ENCODE results near the gene MED4.

DNA sequence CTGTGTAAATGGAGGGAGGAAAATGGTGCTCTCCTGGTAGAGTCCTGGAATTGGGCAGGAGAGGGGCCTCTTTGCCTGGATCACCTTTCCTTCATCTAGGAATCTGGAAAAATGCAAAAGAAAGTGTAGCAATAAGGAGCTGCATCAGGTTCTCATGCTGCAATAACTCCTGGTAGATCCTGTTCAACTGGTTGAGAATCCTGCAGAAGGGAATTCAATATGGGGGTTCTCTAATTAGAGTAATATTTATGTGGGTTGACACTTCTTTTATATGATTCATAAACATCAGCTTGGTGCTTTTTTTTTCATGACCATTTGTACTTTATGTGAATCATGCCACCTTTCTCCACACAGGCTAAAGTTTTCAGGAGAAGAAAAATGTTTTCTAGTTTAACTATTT lies 66.8 kb downstream of the MED4 start:
- TF ChIP-seq, protein P1, sequence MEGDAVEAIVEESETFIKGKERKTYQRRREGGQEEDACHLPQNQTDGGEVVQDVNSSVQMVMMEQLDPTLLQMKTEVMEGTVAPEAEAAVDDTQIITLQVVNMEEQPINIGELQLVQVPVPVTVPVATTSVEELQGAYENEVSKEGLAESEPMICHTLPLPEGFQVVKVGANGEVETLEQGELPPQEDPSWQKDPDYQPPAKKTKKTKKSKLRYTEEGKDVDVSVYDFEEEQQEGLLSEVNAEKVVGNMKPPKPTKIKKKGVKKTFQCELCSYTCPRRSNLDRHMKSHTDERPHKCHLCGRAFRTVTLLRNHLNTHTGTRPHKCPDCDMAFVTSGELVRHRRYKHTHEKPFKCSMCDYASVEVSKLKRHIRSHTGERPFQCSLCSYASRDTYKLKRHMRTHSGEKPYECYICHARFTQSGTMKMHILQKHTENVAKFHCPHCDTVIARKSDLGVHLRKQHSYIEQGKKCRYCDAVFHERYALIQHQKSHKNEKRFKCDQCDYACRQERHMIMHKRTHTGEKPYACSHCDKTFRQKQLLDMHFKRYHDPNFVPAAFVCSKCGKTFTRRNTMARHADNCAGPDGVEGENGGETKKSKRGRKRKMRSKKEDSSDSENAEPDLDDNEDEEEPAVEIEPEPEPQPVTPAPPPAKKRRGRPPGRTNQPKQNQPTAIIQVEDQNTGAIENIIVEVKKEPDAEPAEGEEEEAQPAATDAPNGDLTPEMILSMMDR (conservative IDR thresholded peaks at IDR 0.05; ENCODE audit: low read depth in 2 of 2) = no peak
- TF ChIP-seq, protein P2, sequence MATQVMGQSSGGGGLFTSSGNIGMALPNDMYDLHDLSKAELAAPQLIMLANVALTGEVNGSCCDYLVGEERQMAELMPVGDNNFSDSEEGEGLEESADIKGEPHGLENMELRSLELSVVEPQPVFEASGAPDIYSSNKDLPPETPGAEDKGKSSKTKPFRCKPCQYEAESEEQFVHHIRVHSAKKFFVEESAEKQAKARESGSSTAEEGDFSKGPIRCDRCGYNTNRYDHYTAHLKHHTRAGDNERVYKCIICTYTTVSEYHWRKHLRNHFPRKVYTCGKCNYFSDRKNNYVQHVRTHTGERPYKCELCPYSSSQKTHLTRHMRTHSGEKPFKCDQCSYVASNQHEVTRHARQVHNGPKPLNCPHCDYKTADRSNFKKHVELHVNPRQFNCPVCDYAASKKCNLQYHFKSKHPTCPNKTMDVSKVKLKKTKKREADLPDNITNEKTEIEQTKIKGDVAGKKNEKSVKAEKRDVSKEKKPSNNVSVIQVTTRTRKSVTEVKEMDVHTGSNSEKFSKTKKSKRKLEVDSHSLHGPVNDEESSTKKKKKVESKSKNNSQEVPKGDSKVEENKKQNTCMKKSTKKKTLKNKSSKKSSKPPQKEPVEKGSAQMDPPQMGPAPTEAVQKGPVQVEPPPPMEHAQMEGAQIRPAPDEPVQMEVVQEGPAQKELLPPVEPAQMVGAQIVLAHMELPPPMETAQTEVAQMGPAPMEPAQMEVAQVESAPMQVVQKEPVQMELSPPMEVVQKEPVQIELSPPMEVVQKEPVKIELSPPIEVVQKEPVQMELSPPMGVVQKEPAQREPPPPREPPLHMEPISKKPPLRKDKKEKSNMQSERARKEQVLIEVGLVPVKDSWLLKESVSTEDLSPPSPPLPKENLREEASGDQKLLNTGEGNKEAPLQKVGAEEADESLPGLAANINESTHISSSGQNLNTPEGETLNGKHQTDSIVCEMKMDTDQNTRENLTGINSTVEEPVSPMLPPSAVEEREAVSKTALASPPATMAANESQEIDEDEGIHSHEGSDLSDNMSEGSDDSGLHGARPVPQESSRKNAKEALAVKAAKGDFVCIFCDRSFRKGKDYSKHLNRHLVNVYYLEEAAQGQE (IDR thresholded peaks at IDR 0.05; ENCODE audit: unreplicated experiment) = no peak
- TF ChIP-seq EZH2phosphoT487 (IDR thresholded peaks at IDR 0.05; ENCODE audit: unreplicated experiment) = no peak
